ENCODE measurements around the gene HMCN2.

The HMCN2 gene

DNA sequence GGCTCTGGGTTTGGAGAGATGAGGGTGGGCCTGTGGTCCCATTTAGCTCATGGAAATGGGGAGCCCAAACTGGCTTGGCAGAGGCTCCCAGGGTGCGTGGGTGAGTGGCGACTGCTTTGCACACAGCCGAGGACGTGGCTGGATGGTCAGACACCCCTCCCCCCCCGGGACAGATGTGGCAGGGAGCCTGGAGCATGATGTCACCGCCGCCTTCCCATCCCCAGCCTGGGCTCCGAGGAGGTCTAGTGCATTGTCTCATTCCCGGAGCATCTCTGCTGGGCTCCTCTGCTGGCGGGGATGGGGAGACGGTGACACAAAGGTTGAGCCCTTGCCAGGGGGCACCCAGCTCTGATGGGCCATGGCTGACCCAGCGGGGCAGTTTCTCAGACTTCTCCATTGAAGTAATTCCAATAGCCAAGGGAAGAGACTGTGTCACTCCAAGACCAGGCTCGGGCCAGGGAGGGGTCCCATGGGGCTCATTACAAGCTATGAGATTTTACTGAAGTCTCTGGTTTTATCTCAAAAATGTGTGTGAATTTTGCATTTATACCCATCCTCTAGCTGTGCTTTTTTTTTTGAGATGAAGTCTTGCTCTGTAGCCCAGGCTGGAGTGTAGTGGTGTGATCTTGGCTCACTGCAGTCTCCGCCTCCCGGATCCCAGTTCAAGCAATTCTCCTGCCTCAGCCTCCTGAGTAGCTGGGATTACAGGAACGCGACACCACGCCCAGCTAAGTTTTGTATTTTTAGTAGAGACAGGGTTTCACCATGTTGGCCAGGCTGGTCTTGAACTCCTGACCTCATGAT is 36.1 kb downstream of the HMCN2 start:
- Histone ChIP-seq H3K4ac (ENCODE audit: low read length) (no peak overlapping the region), H3K27me3 (ENCODE audit: control insufficient read depth in 3 of 3, insufficient read depth in 3 of 3, low read depth in 1 of 3, low read length in 3 of 3) (peaks cover 0 to 30% (median 0%) of the 10 kb centered on the region in 3 experiments), H3K14ac (ENCODE audit: low read length) (no peak overlapping the region), H2AFZ (ENCODE audit: low read length) (no peak overlapping the region), H3K18ac (ENCODE audit: low read length) (peak overlapping the region; percentile 45), H2BK15ac (ENCODE audit: low read length) (no peak overlapping the region), H4K91ac (ENCODE audit: low read depth, low read length, poor library complexity) (no peak overlapping the region), H4K8ac (ENCODE audit: low read depth, low read length) (no peak overlapping the region), H3K4me2 (ENCODE audit: insufficient read depth, low read length, poor library complexity, severe bottlenecking) (no peak overlapping the region), H3K9ac (ENCODE audit: low read depth, low read length, poor library complexity) (no peak overlapping the region), H2AK5ac (ENCODE audit: low read depth, low read length) (no peak overlapping the region), H3K36me3 (replicated peaks in 1 of 2; ENCODE audit: control insufficient read depth in 2 of 2, insufficient read depth in 2 of 2, low read length in 2 of 2) (no peaks in the 10 kb centered on the region), H3K23ac (ENCODE audit: low read depth, low read length, poor library complexity) (peak overlapping the region; percentile 47), H3K4me3 (ENCODE audit: low read length in 2 of 2) (no peak overlapping the region), H2BK12ac (ENCODE audit: low read length) (no peak overlapping the region), H2BK5ac (ENCODE audit: low read length) (no peak overlapping the region), H2BK120ac (ENCODE audit: low read depth, low read length) (no peak overlapping the region), H3K79me1 (ENCODE audit: low read depth, low read length) (no peaks in the 10 kb centered on the region), H3K27ac (replicated peaks; ENCODE audit: low read length) (no peak overlapping the region), H3K4me1 (ENCODE audit: control insufficient read depth in 2 of 2, insufficient read depth in 1 of 2, low read depth in 1 of 2, low read length in 2 of 2) (no peaks in the 10 kb centered on the region), H3K9me3 (replicated peaks in 1 of 2; ENCODE audit: control insufficient read depth in 2 of 2, insufficient read depth in 1 of 2, low read depth in 1 of 2, low read length in 2 of 2) (no peaks in the 10 kb centered on the region)
- DNase-seq (ENCODE audit: low spot score): no peak
- WGBS, 2 donors (ENCODE audit: extremely low coverage in 2 of 2, insufficient read length in 2 of 2, insufficient replicate concordance in 1 of 2): no CpG with 5 or more reads among the region's 18 CpGs

DNA sequence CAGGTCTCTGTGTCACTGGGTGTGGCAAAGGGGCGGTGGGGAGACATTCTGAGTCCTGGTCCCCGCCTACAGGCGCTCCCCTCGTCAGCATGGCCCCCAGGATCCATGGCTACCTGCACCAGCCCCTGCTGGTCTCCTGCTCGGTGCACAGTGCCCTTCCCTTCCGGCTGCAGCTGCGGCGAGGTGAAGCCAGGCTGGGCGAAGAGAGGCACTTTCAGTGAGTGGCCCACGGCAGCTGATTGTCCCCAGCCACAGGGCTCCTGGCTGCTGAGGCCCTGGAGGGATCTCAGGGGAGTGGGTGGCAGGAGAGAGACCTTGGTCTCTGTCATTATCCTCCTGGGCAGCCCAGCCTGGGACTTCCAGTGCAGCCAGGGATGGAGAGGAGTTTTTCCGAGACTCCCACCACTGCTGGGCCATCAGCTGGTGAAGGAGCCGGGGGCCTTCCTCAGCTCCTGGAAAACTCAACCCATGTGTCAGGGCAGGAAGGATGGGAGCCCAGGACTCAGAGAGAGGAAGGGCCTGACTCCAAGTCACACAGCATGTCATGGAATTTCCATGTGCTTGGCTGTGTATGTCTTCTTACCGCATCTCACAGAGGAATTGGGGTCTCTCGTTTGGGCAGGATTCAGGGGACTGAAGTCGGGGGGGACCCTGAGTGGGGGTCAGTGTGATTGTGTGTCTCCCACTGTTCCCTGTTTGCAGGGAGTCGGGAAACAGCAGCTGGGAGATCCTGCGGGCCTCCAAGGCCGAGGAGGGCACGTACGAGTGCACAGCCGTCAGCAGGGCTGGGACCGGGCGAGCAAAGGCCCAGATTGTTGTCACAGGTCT is 37.4 kb downstream of the HMCN2 start:
- Histone ChIP-seq H2BK120ac (ENCODE audit: low read depth, low read length) (no peak overlapping the region), H3K4me2 (ENCODE audit: insufficient read depth, low read length, poor library complexity, severe bottlenecking) (no peak overlapping the region), H3K4me3 (ENCODE audit: low read length in 2 of 2) (no peak overlapping the region), H3K4me1 (ENCODE audit: control insufficient read depth in 2 of 2, insufficient read depth in 1 of 2, low read depth in 1 of 2, low read length in 2 of 2) (no peaks in the 10 kb centered on the region), H2BK12ac (ENCODE audit: low read length) (peak overlapping the region; percentile 79), H2AK5ac (ENCODE audit: low read depth, low read length) (no peak overlapping the region), H3K4ac (ENCODE audit: low read length) (no peak overlapping the region), H3K9ac (ENCODE audit: low read depth, low read length, poor library complexity) (no peak overlapping the region), H2BK5ac (ENCODE audit: low read length) (peak overlapping the region; percentile 78), H3K36me3 (replicated peaks in 1 of 2; ENCODE audit: control insufficient read depth in 2 of 2, insufficient read depth in 2 of 2, low read length in 2 of 2) (no peaks in the 10 kb centered on the region), H3K9me3 (replicated peaks in 1 of 2; ENCODE audit: control insufficient read depth in 2 of 2, insufficient read depth in 1 of 2, low read depth in 1 of 2, low read length in 2 of 2) (no peaks in the 10 kb centered on the region), H3K18ac (ENCODE audit: low read length) (peak overlapping the region; percentile 31), H4K91ac (ENCODE audit: low read depth, low read length, poor library complexity) (no peak overlapping the region), H2BK15ac (ENCODE audit: low read length) (peak overlapping the region; percentile 24), H3K14ac (ENCODE audit: low read length) (no peak overlapping the region), H2AFZ (ENCODE audit: low read length) (no peak overlapping the region), H4K8ac (ENCODE audit: low read depth, low read length) (no peak overlapping the region), H3K23ac (ENCODE audit: low read depth, low read length, poor library complexity) (no peak overlapping the region), H3K27me3 (ENCODE audit: control insufficient read depth in 3 of 3, insufficient read depth in 3 of 3, low read depth in 1 of 3, low read length in 3 of 3) (peaks cover 0 to 27% (median 0%) of the 10 kb centered on the region in 3 experiments), H3K79me1 (ENCODE audit: low read depth, low read length) (no peaks in the 10 kb centered on the region), H3K27ac (replicated peaks; ENCODE audit: low read length) (no peak overlapping the region)
- WGBS, 2 donors (ENCODE audit: extremely low coverage in 2 of 2, insufficient read length in 2 of 2, insufficient replicate concordance in 1 of 2): no CpG with 5 or more reads among the region's 23 CpGs
- no peak for DNase-seq (ENCODE audit: low spot score)

DNA sequence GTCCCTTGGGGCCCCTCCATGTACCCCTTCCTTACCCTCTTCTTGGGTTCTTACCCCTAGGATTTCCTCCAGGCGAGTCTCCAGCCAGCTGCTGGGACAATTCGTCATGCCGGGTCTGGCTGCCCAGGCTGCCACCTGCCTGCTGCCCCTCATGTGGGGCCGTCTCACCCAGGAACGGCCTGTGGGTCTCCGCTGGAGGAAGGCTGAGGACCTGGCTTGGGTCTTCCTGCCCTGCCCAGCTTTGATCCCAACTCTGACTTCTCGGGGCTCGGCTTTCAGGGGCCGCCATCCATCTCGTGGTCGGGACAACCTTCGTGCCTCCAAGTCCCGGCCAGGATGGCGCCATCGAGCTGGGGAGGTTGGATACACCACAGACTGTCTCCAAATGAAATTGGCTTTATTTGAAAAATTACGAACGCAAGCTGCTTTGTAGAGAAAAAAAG is 38.1 kb downstream of the HMCN2 start:
- peak overlapping the region; percentile 62 for H3K18ac ChIP-seq (ENCODE audit: low read length)
- no peak overlapping the region for H3K4me2 ChIP-seq (ENCODE audit: insufficient read depth, low read length, poor library complexity, severe bottlenecking)
- H3K27ac ChIP-seq (replicated peaks; ENCODE audit: low read length): no peak overlapping the region
- no peak overlapping the region for H3K9ac ChIP-seq (ENCODE audit: low read depth, low read length, poor library complexity)
- peak overlapping the region; percentile 24 for H2BK15ac ChIP-seq (ENCODE audit: low read length)
- no peaks in the 10 kb centered on the region for H3K4me1 ChIP-seq (ENCODE audit: control insufficient read depth in 2 of 2, insufficient read depth in 1 of 2, low read depth in 1 of 2, low read length in 2 of 2)
- H2AK5ac ChIP-seq (ENCODE audit: low read depth, low read length): no peak overlapping the region
- H3K23ac ChIP-seq (ENCODE audit: low read depth, low read length, poor library complexity): peak overlapping the region; percentile 82
- H3K9me3 ChIP-seq (replicated peaks in 1 of 2; ENCODE audit: control insufficient read depth in 2 of 2, insufficient read depth in 1 of 2, low read depth in 1 of 2, low read length in 2 of 2): no peaks in the 10 kb centered on the region
- no peak overlapping the region for H2AFZ ChIP-seq (ENCODE audit: low read length)
- H3K27me3 ChIP-seq (ENCODE audit: control insufficient read depth in 3 of 3, insufficient read depth in 3 of 3, low read depth in 1 of 3, low read length in 3 of 3): peaks cover 0 to 27% (median 0%) of the 10 kb centered on the region in 3 experiments
- WGBS, 2 donors (ENCODE audit: extremely low coverage in 2 of 2, insufficient read length in 2 of 2, insufficient replicate concordance in 1 of 2): no CpG with 5 or more reads among the region's 17 CpGs
- no peak overlapping the region for H4K91ac ChIP-seq (ENCODE audit: low read depth, low read length, poor library complexity)
- H3K36me3 ChIP-seq (replicated peaks in 1 of 2; ENCODE audit: control insufficient read depth in 2 of 2, insufficient read depth in 2 of 2, low read length in 2 of 2): no peaks in the 10 kb centered on the region
- H3K79me1 ChIP-seq (ENCODE audit: low read depth, low read length): no peaks in the 10 kb centered on the region
- no peak for DNase-seq (ENCODE audit: low spot score)
- H3K14ac ChIP-seq (ENCODE audit: low read length): peak overlapping the region; percentile 31
- H2BK12ac ChIP-seq (ENCODE audit: low read length): peak overlapping the region; percentile 34
- no peak overlapping the region for H2BK5ac ChIP-seq (ENCODE audit: low read length)
- H2BK120ac ChIP-seq (ENCODE audit: low read depth, low read length): no peak overlapping the region
- H3K4ac ChIP-seq (ENCODE audit: low read length): no peak overlapping the region
- H3K4me3 ChIP-seq (ENCODE audit: low read length in 2 of 2): no peak overlapping the region
- peak overlapping the region; percentile 86 for H4K8ac ChIP-seq (ENCODE audit: low read depth, low read length)

DNA sequence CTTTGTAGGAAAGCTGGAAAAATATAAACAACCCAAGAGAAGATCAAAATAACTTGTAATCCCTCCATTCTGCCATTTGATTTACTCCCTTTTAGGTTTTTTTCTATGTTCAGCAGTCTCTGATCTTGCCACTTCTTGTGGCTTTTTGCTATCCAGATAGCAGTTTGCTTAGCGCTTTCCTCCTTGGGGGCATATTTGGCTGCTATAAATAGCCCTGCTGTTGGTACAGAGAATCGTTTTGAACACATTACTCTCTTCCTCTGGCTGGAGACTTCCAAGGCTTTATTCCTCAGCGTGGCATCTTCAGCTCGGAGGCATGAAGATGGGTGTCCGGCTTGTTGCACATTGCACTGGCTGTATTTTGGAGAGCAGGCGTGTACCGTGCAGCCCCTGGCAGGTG is 38.6 kb downstream of the HMCN2 start:
- no peak overlapping the region for H3K23ac ChIP-seq (ENCODE audit: low read depth, low read length, poor library complexity)
- H2BK120ac ChIP-seq (ENCODE audit: low read depth, low read length): no peak overlapping the region
- H2BK5ac ChIP-seq (ENCODE audit: low read length): no peak overlapping the region
- H3K27me3 ChIP-seq (ENCODE audit: control insufficient read depth in 3 of 3, insufficient read depth in 3 of 3, low read depth in 1 of 3, low read length in 3 of 3): peaks cover 0 to 27% (median 0%) of the 10 kb centered on the region in 3 experiments
- no peak overlapping the region for H4K8ac ChIP-seq (ENCODE audit: low read depth, low read length)
- H3K4me1 ChIP-seq (ENCODE audit: control insufficient read depth in 2 of 2, insufficient read depth in 1 of 2, low read depth in 1 of 2, low read length in 2 of 2): no peaks in the 10 kb centered on the region
- H3K79me1 ChIP-seq (ENCODE audit: low read depth, low read length): no peaks in the 10 kb centered on the region
- no peak overlapping the region for H2AK5ac ChIP-seq (ENCODE audit: low read depth, low read length)
- no peak overlapping the region for H2BK15ac ChIP-seq (ENCODE audit: low read length)
- no peaks in the 10 kb centered on the region for H3K9me3 ChIP-seq (replicated peaks in 1 of 2; ENCODE audit: control insufficient read depth in 2 of 2, insufficient read depth in 1 of 2, low read depth in 1 of 2, low read length in 2 of 2)
- no peak overlapping the region for H3K4me3 ChIP-seq (ENCODE audit: low read length in 2 of 2)
- no peak overlapping the region for H3K14ac ChIP-seq (ENCODE audit: low read length)
- no peak overlapping the region for H3K9ac ChIP-seq (ENCODE audit: low read depth, low read length, poor library complexity)
- no peak overlapping the region for H2BK12ac ChIP-seq (ENCODE audit: low read length)
- no peak overlapping the region for H4K91ac ChIP-seq (ENCODE audit: low read depth, low read length, poor library complexity)
- H3K18ac ChIP-seq (ENCODE audit: low read length): no peak overlapping the region
- no peak for DNase-seq (ENCODE audit: low spot score)
- H2AFZ ChIP-seq (ENCODE audit: low read length): no peak overlapping the region
- no peak overlapping the region for H3K4ac ChIP-seq (ENCODE audit: low read length)
- H3K27ac ChIP-seq (replicated peaks; ENCODE audit: low read length): no peak overlapping the region
- no CpG with 5 or more reads among the region's 7 CpGs for WGBS, 2 donors (ENCODE audit: extremely low coverage in 2 of 2, insufficient read length in 2 of 2, insufficient replicate concordance in 1 of 2)
- no peaks in the 10 kb centered on the region for H3K36me3 ChIP-seq (replicated peaks in 1 of 2; ENCODE audit: control insufficient read depth in 2 of 2, insufficient read depth in 2 of 2, low read length in 2 of 2)
- H3K4me2 ChIP-seq (ENCODE audit: insufficient read depth, low read length, poor library complexity, severe bottlenecking): no peak overlapping the region
